Neural cell (in vitro differentiated cells): ENCODE measurements around the gene ZBED2.

Source experiments
- CTCF ChIP-seq: fragments of 450-650 bp; IDR thresholded peaks from 2 replicates; pipeline ENCODE4 v1.5.1; 2014; ENCODE audit warnings: antibody characterized with exemption, mild to moderate bottlenecking, moderate library complexity; ENCODE audit not compliant: poor library complexity, severe bottlenecking
- EP300 ChIP-seq: fragments of 450-650 bp; conservative IDR thresholded peaks from 2 replicates; pipeline ENCODE4 v1.6.1; 2014; ENCODE audit warnings: antibody characterized with exemption, mild to moderate bottlenecking, moderate library complexity; ENCODE audit not compliant: poor library complexity, severe bottlenecking
- POLR2AphosphoS5 ChIP-seq: IDR thresholded peaks from 2 replicates; pipeline ENCODE4 v1.6.1; 2012
- SMC3 ChIP-seq: fragments of 450-650 bp; conservative IDR thresholded peaks from 2 replicates; pipeline ENCODE4 v1.6.1; 2014; ENCODE audit warnings: antibody characterized with exemption, mild to moderate bottlenecking, moderate library complexity; ENCODE audit not compliant: poor library complexity
- TAF1 ChIP-seq: IDR thresholded peaks from 2 replicates; pipeline ENCODE4 v1.6.1; 2012; ENCODE audit warnings: low read depth
- TF ChIP-seq, protein P1 (sequence below): IDR thresholded peaks from 2 replicates; pipeline ENCODE4 v1.6.1; 2012; ENCODE audit warnings: borderline replicate concordance

DNA sequence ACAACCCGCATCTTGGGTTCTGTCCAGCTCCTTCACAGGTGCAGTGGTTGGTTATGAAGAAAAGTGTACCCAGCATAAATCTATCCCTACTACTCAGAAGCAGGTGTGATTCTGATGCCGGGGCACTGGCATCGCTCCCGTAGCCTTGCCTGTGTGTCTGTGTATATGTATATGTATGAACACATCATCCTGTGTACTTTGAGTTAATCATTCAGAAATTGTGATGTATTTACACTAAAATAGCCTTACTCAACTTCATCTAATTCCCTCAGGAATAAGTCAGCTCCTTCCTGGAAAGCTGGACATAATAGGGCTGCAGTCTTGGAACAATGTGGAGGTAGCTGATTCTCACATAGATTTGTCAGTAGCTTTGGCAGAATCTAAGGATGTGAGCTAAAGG is 6.7 kb upstream of the ZBED2 start:
- TF ChIP-seq EP300: no peak
- TF ChIP-seq CTCF: no peak
- no peak for TF ChIP-seq SMC3
- no peak for TF ChIP-seq POLR2AphosphoS5
- no peak for TF ChIP-seq TAF1
- TF ChIP-seq, protein P1, sequence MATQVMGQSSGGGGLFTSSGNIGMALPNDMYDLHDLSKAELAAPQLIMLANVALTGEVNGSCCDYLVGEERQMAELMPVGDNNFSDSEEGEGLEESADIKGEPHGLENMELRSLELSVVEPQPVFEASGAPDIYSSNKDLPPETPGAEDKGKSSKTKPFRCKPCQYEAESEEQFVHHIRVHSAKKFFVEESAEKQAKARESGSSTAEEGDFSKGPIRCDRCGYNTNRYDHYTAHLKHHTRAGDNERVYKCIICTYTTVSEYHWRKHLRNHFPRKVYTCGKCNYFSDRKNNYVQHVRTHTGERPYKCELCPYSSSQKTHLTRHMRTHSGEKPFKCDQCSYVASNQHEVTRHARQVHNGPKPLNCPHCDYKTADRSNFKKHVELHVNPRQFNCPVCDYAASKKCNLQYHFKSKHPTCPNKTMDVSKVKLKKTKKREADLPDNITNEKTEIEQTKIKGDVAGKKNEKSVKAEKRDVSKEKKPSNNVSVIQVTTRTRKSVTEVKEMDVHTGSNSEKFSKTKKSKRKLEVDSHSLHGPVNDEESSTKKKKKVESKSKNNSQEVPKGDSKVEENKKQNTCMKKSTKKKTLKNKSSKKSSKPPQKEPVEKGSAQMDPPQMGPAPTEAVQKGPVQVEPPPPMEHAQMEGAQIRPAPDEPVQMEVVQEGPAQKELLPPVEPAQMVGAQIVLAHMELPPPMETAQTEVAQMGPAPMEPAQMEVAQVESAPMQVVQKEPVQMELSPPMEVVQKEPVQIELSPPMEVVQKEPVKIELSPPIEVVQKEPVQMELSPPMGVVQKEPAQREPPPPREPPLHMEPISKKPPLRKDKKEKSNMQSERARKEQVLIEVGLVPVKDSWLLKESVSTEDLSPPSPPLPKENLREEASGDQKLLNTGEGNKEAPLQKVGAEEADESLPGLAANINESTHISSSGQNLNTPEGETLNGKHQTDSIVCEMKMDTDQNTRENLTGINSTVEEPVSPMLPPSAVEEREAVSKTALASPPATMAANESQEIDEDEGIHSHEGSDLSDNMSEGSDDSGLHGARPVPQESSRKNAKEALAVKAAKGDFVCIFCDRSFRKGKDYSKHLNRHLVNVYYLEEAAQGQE: no peak
